ENCODE data around the gene CADPS. TPM values are rescaled to one million over a fixed set of nuclear protein-coding genes. Genes with fewer than 3 reads are reported as not detected.

CADPS gene
- total and polyA plus RNA-seq, 9 of the 15 experiments (the other 6 are each of a cell fraction or from before 2014, with no cell fraction given), result not detected

GRCh38 chr3:62366126-62366484, 509.1 kb downstream of the CADPS start:
- Histone ChIP-seq H3K27ac (ENCODE audit: extremely low read depth, low read depth, low read length) (no peak overlapping the region), H3K4me2 (ENCODE audit: insufficient read depth, low read length) (no peak overlapping the region), H2AFZ (ENCODE audit: low read depth, low read length) (no peak overlapping the region), H3K27me3 (ENCODE audit: control insufficient read depth in 2 of 2, insufficient read depth in 2 of 2, low read length in 2 of 2) (peaks cover 0 to 31% of the 10 kb centered on the region in 2 experiments; a peak in 2 of 5 replicates), H3K9ac (ENCODE audit: insufficient read depth in 1 of 2, low read depth in 2 of 2, low read length in 2 of 2) (no peak overlapping the region), H3K9me1 (ENCODE audit: control insufficient read depth, insufficient read depth, low read length) (no peaks in the 10 kb centered on the region), H3K36me3 (ENCODE audit: control insufficient read depth, insufficient read depth, low read length) (no peaks in the 10 kb centered on the region), H4K20me1 (replicated peaks; ENCODE audit: control insufficient read depth, insufficient read depth, low read length) (no peaks in the 10 kb centered on the region), H3K9me3 (replicated peaks; ENCODE audit: control insufficient read depth, insufficient read depth, low read depth, low read length) (no peaks in the 10 kb centered on the region), H3K79me2 (ENCODE audit: control insufficient read depth, insufficient read depth, low read length) (no peaks in the 10 kb centered on the region), H3K4me1 (replicated peaks in 1 of 2; ENCODE audit: control insufficient read depth in 2 of 2, insufficient read depth in 2 of 2, low read length in 2 of 2) (no peaks in the 10 kb centered on the region), H3K4me3 (no peak overlapping the region)
- in situ Hi-C loops (cut with MboI), result no loop called here
- DNase-seq (ENCODE audit: extremely low read depth in 1 of 4, low spot score in 3 of 4), result no peak
- POLR2A ChIA-PET, result no interaction called here
- BruUV-seq (replicated peaks), result no TSS peak
- intact Hi-C loops (cut with micrococcal nuclease), result no loop called here
- 0% methylated on average over 2 of the region's 4 CpGs for WGBS (ENCODE audit: insufficient coverage, low coverage, missing lambda C conversion rate)
- CTCF ChIA-PET (ENCODE audit: low intra/inter-chr PET ratio), result no interaction called here
- ATAC-seq, result no peak
- no peak for FAIRE-seq
- TF ChIP-seq SAFB2 (IDR thresholded peaks at IDR 0.05; ENCODE audit: borderline replicate concordance, low read depth, low read length, severe bottlenecking) (no peak), MTA1 (IDR thresholded peaks at IDR 0.05; ENCODE audit: borderline replicate concordance) (no peak), GATAD2A (IDR thresholded peaks at IDR 0.05) (no peak), MBD1 (CRISPR knock-in tag; IDR thresholded peaks at IDR 0.05) (no peak), CBX2 (IDR thresholded peaks at IDR 0.05; ENCODE audit: insufficient read depth, low read length, poor library complexity, severe bottlenecking) (no peak), ZNF609 (CRISPR knock-in tag; IDR thresholded peaks at IDR 0.05; ENCODE audit: borderline replicate concordance) (no peak), SIX5 (IDR thresholded peaks at IDR 0.05; ENCODE audit: borderline replicate concordance in 1 of 2, insufficient read depth in 1 of 2, low read depth in 1 of 2, low read length in 2 of 2) (no peak), SMAD1 (IDR thresholded peaks at IDR 0.05; ENCODE audit: low read depth, low read length, partially characterized antibody) (no peak), ZNF780A (CRISPR knock-in tag; IDR thresholded peaks at IDR 0.05) (no peak), RBM17 (IDR thresholded peaks at IDR 0.05; ENCODE audit: borderline replicate concordance, low read depth, low read length) (no peak)
- TF ChIP-seq, protein P1, sequence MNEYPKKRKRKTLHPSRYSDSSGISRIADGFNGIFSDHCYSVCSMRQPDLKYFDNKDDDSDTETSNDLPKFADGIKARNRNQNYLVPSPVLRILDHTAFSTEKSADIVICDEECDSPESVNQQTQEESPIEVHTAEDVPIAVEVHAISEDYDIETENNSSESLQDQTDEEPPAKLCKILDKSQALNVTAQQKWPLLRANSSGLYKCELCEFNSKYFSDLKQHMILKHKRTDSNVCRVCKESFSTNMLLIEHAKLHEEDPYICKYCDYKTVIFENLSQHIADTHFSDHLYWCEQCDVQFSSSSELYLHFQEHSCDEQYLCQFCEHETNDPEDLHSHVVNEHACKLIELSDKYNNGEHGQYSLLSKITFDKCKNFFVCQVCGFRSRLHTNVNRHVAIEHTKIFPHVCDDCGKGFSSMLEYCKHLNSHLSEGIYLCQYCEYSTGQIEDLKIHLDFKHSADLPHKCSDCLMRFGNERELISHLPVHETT (CRISPR knock-in tag; conservative IDR thresholded peaks at IDR 0.05 in 1 of 2, IDR thresholded peaks at IDR 0.05 in 1 of 2), result no peak

Measured in K562 (cell line).